GM13977 (cell line): Measurements from ENCODE around the gene SPINK6.

ENCODE experiments used
- DNase-seq: peaks from one replicate; pipeline ENCODE4 v3.0.0; 2012; ENCODE audit warnings: low spot score
- CTCF ChIP-seq: IDR thresholded peaks from 2 replicates; pipeline ENCODE4 v1.5.1; 2012; ENCODE audit warnings: mild to moderate bottlenecking, control low read depth; ENCODE audit not compliant: insufficient read depth; ENCODE audit errors: extremely low read depth, missing control alignments
- in situ Hi-C: fragments of 300-500 bp; cut with MboI; formaldehyde crosslinking; loops from one replicate; pipeline ENCODE4 v1.12.0; 2022; ENCODE audit warnings: low sequenced_read_pairs, low pct_unique_long_range_greater_than_20kb, mixed read lengths, inconsistent platforms; ENCODE audit not compliant: unreplicated experiment

SPINK6 gene

DNA sequence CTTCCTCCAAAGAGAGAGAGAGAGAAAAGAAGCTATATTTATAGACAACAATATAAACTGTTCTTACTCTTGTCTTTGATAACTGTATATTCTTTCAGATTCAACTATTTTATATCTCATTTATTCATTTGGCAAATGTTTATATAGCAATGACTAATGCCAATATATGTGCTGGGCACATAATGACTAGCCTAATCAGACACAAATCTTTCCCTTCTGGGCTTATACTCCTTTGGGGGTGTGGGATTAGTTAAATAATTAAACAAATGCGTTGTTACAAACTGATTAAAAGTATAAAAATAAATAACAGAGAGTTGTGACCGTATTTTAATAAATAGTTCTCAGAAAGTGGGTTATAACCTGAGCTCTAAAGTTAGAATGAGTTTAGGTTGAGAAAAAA, 30.5 kb upstream of the SPINK6 start:
- DNase-seq, result no peak
- no peak for TF ChIP-seq CTCF
- in situ Hi-C loops, result no loop called here

DNA sequence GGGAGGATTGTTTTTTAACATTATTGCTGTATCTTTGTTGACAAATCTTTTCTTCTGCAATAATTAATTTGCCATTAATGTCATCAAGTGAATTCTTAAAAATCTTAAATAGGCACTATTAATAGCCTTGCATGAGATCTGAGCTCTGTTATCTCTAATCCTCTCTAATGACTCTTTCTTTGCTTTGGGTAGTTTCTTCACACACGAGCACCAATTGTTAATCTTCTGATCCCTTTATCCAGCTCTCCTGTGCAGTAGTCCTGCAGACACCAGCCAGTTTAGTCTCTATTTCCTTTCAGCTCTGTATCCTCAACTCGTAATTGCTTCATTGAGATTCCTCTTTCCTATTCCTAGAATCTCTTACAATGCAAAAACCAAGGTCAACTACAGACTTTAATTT, 26.4 kb upstream of the SPINK6 start:
- in situ Hi-C loops, result loop anchor here (25.0 kb wide), 1 partner anchor 536 kb away; no protein-coding TSS in a partner anchor

DNA sequence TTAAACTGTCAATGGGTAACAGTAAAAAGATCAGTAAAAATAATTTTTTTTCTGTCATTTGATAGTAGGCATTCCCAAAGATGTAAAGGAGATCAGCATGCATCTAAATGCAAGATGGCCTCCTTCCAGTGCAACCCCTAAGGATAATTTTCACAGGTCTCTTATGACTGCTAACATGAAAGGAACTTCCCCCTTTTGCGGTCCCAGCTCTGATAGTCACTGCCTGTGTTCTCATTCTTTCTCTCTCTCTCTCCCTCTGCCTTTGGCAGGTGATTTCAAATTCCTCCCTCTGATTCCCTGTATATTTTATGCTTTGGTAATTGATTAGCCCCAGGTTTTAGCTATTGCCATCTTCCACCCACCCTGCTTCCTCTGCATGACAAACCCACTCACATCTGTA, 25.6 kb upstream of the SPINK6 start:
- no peak for TF ChIP-seq CTCF
- in situ Hi-C loops, result loop anchor here (25.0 kb wide), 1 partner anchor 535 kb away; no protein-coding TSS in a partner anchor
- DNase-seq, result no peak

More for the DNA sequence above, 26.4 kb upstream of the SPINK6 start:
- TF ChIP-seq CTCF, result no peak
- DNase-seq, result no peak

DNA sequence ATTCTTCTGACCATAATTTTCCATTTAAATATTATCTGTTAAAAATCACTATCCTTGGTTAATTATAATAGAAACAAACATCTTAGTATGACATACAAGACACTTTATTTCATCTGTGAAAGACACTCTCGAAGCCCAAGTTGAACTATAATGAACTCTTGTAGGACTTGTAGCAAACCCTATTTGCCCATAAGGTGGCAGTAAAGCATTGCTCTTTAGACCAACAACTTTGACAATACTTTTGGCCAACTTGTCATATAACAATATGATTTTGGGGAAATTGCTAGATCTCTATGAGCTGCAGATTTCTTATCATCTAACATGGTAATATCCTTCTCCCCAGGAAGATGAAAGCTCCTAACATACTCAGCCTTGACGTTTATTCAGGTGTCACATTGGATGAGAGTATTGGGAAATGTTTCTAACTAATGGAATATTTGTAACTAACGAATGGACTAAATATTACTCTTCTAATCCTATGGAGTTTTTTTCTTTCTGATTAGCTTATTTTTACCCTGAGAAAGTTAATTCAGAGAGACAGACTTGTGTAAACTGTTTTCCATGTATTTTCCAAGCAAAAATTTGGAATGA, 23.5 kb upstream of the SPINK6 start:
- no peak for DNase-seq
- TF ChIP-seq CTCF, result peak; percentile 64
- in situ Hi-C loops, result loop anchor here (25.0 kb wide), 1 partner anchor 533 kb away; no protein-coding TSS in a partner anchor

GRCh38 chr5:148186248-148187003, 16.4 kb upstream of the SPINK6 start:
- in situ Hi-C loops, result loop anchor here (25.0 kb wide), 1 partner anchor 526 kb away; no protein-coding TSS in a partner anchor
- no peak for DNase-seq
- TF ChIP-seq CTCF, result no peak

DNA sequence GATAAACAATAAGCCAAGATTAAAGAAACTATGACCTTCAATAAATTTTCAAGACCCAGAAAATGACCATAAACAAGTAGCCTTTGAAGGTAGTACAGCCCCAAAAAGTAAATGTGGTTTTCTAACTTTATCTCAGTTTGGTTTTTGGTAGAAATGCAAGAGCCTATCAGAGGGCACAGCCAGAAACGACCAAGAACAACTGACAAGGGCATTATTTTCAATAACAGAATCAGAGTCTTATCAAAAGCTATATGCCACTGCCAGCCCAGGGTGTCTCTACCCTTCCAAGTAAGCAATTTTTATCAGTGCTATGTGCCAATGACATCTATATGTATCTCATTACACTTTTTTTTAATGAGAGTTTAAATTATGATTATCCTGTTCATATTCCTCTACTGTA, 11.8 kb upstream of the SPINK6 start:
- no peak for DNase-seq
- in situ Hi-C loops, result loop anchor here (25.0 kb wide), 1 partner anchor 521 kb away; no protein-coding TSS in a partner anchor
- TF ChIP-seq CTCF, result no peak
